PFSK-1 (cell line): ENCODE results near the gene WSCD2.

ENCODE experiments used
- POLR2AphosphoS5 ChIP-seq: IDR thresholded peaks from 2 replicates; pipeline ENCODE4 v1.6.1; 2012; ENCODE audit warnings: low read depth, mild to moderate bottlenecking, control low read depth, low read length, moderate library complexity
- SIN3A ChIP-seq: IDR thresholded peaks from 2 replicates; pipeline ENCODE4 v1.6.1; 2012; ENCODE audit warnings: mild to moderate bottlenecking, low read length, moderate library complexity, borderline replicate concordance; ENCODE audit not compliant: insufficient read depth
- TAF1 ChIP-seq: IDR thresholded peaks from 2 replicates; pipeline ENCODE4 v1.6.1; 2012; ENCODE audit warnings: low read length, control low read depth, borderline replicate concordance; ENCODE audit not compliant: insufficient read depth

- TF ChIP-seq POLR2AphosphoS5 (no peak), TAF1 (no peak), SIN3A (no peak)
Measured at GRCh38 chr12:108196921-108197320, 67.8 kb downstream of the WSCD2 start.
